ENCODE data around the gene CAPZB. TPM values are rescaled to one million over a fixed set of nuclear protein-coding genes. Genes with fewer than 3 reads are reported as not detected.

CAPZB gene
- total RNA-seq, 4 donors from 2014 or later = 127 to 404 (median 136) TPM

DNA sequence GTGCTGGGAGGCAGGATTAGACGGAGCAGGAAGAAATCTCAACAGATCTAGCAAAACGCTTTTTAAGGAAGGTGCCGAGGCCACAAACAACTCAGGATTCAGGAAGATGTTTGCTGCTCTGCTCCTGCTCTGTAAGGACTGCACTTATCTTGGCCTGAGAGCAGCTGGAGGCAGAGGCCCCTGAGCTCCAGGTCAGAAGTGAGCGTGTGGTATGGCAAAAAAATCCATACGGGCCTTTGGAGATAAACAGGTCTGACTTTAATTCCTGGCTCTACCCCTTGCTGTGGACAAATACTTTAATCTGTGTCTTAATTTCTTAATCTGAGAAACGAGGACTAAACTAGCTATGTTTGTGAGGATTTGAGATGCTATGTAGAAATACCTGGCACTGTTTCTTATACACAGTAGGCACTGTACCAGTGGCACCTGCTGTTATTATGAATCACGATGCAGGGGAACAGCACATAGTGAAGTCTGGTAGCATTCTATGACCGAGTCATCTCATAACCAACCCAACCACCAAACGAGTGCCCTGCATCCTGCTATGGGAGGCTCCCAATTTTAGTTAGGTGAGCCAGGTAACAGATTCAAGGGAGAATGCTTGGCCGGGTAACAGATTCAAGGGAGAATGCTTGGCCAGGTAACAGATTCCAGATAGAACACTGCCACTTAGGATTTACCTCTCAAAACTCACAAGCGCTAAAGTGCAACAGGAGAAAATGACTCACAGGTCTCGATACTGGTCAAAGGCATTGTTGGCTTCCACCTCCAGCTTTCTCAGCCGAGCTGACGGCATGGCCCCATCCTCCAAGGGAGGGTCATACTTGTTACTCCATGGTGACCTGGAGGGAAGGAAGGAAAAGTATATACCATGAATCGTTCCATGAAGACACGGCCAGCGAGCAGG, 107.3 kb downstream of the CAPZB start:
- no peak overlapping the region for H3K27ac ChIP-seq
- H3K27me3 ChIP-seq = no peaks in the 10 kb centered on the region
- WGBS, 2 donors (ENCODE audit: low coverage in 1 of 2) = 87 to 90% methylated on average over 10 to 17 of the region's 17 CpGs
- DNase-seq = no peak
- no peaks in the 10 kb centered on the region for H3K9me3 ChIP-seq
- peaks cover 0 to 27% (median 9%) of the 10 kb centered on the region in 4 donors for H3K36me3 ChIP-seq
- intact Hi-C loops (cut with DNase I; ENCODE audit: low total_unique reads) (no loop called here), in situ Hi-C loops (cut with MboI; ENCODE audit: low pct_ligation_motif_present in 1 of 4, low pct_unique_long_range_greater_than_20kb in 1 of 4, low sequenced_read_pairs in 3 of 4) (no loop called here)
- no peak overlapping the region for H3K4me3 ChIP-seq
- H3K4me1 ChIP-seq = peaks cover 0 to 4% (median 0%) of the 10 kb centered on the region in 4 donors
- no peak for TF ChIP-seq EP300 (IDR thresholded peaks at IDR 0.05; ENCODE audit: low read depth)
- no peak for TF ChIP-seq CTCF (IDR thresholded peaks at IDR 0.05)
- no peak for TF ChIP-seq POLR2A (IDR thresholded peaks at IDR 0.05)
- no peak for TF ChIP-seq POLR2AphosphoS5 (IDR thresholded peaks at IDR 0.05)

GRCh38 chr1:19376428-19377372, 108.6 kb downstream of the CAPZB start:
- TF ChIP-seq POLR2AphosphoS5 (IDR thresholded peaks at IDR 0.05) (no peak), POLR2A (IDR thresholded peaks at IDR 0.05) (no peak)
- peaks cover 0 to 27% (median 9%) of the 10 kb centered on the region in 4 donors for H3K36me3 ChIP-seq
- no peaks in the 10 kb centered on the region for H3K27me3 ChIP-seq
- intact Hi-C loops (cut with DNase I; ENCODE audit: low total_unique reads) = no loop called here
- DNase-seq = no peak
- no peaks in the 10 kb centered on the region for H3K9me3 ChIP-seq
- 93 to 97% methylated on average over 4 to 7 of the region's 7 CpGs for WGBS, 2 donors (ENCODE audit: low coverage in 1 of 2)
- H3K4me1 ChIP-seq = peaks cover 0 to 4% (median 0%) of the 10 kb centered on the region in 4 donors
- no peak overlapping the region for H3K4me3 ChIP-seq
- in situ Hi-C loops (cut with MboI; ENCODE audit: low pct_ligation_motif_present in 1 of 4, low pct_unique_long_range_greater_than_20kb in 1 of 4, low sequenced_read_pairs in 3 of 4) = no loop called here
- H3K27ac ChIP-seq = peak overlapping the region in 1 of 4 donors; percentile 9

- no peak for DNase-seq
- WGBS, 2 donors (ENCODE audit: low coverage in 1 of 2) = 90 to 100% methylated on average over 3 to 6 of the region's 6 CpGs
- Histone ChIP-seq H3K27ac (peak overlapping the region in 1 of 4 donors; percentile 18), H3K27me3 (no peaks in the 10 kb centered on the region), H3K36me3 (peaks cover 0 to 27% (median 9%) of the 10 kb centered on the region in 4 donors), H3K4me1 (peaks cover 0 to 4% (median 0%) of the 10 kb centered on the region in 4 donors), H3K9me3 (no peaks in the 10 kb centered on the region), H3K4me3 (no peak overlapping the region)
- no peak for TF ChIP-seq EP300 (IDR thresholded peaks at IDR 0.05; ENCODE audit: low read depth)
- in situ Hi-C loops (cut with MboI; ENCODE audit: low pct_ligation_motif_present in 1 of 4, low pct_unique_long_range_greater_than_20kb in 1 of 4, low sequenced_read_pairs in 3 of 4) = no loop called here
- intact Hi-C loops (cut with DNase I; ENCODE audit: low total_unique reads) = no loop called here
Measured at GRCh38 chr1:19375631-19376400, 109.5 kb downstream of the CAPZB start.

DNA sequence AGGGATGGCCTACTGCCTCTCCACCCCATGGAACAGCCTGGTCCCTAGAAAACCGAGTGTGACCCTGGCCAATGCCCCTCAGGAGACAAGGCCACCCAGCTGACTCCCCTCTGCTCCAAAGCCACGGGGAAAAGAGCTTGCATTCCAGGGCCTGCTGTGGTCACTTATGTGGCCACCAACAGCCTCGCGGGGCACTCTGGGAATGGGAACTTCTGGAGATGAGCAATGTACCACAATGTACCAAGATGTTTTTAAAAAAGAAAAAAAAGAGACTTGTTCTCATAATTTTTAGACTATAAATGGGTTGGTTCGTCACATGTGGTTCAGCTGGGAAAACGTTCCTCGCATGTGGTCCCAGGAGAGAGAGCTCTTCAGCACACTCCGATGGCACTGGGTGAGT, 110.4 kb downstream of the CAPZB start:
- Histone ChIP-seq H3K9me3 (no peaks in the 10 kb centered on the region), H3K27me3 (no peaks in the 10 kb centered on the region), H3K36me3 (peaks cover 0 to 22% (median 7%) of the 10 kb centered on the region in 4 donors), H3K4me3 (no peak overlapping the region), H3K4me1 (peaks cover 0 to 4% (median under 1%) of the 10 kb centered on the region in 4 donors), H3K27ac (no peak overlapping the region)
- in situ Hi-C loops (cut with MboI; ENCODE audit: low pct_ligation_motif_present in 1 of 4, low pct_unique_long_range_greater_than_20kb in 1 of 4, low sequenced_read_pairs in 3 of 4) = no loop called here
- intact Hi-C loops (cut with DNase I; ENCODE audit: low total_unique reads) = no loop called here
- 79% methylated on average over 8 of the region's 8 CpGs; no CpG with 5 or more reads in 1 of the 2 donors for WGBS, 2 donors (ENCODE audit: low coverage in 1 of 2)
- no peak for DNase-seq
- TF ChIP-seq POLR2AphosphoS5 (IDR thresholded peaks at IDR 0.05) = no peak
- no peak for TF ChIP-seq CTCF (IDR thresholded peaks at IDR 0.05)
- TF ChIP-seq POLR2A (IDR thresholded peaks at IDR 0.05) = no peak
- no peak for TF ChIP-seq EP300 (IDR thresholded peaks at IDR 0.05; ENCODE audit: low read depth)

Data from transverse colon (tissue), 4 donors.